ENCODE results near the gene SERPINB2.

SERPINB2 gene

GRCh38 chr18:63872586-63872985, 14.9 kb upstream of the SERPINB2 start:
- no peak for DNase-seq (ENCODE audit: extremely low read depth, low read depth)
- TF ChIP-seq CTCF (IDR thresholded peaks at IDR 0.05; ENCODE audit: low read depth, low read length): no peak

- TF ChIP-seq CTCF (IDR thresholded peaks at IDR 0.05; ENCODE audit: low read depth, low read length): no peak
- DNase-seq (ENCODE audit: extremely low read depth, low read depth): peak; percentile 31
These were observed 9.2 kb upstream of the SERPINB2 start for GRCh38 chr18:63878343-63878742.

DNA sequence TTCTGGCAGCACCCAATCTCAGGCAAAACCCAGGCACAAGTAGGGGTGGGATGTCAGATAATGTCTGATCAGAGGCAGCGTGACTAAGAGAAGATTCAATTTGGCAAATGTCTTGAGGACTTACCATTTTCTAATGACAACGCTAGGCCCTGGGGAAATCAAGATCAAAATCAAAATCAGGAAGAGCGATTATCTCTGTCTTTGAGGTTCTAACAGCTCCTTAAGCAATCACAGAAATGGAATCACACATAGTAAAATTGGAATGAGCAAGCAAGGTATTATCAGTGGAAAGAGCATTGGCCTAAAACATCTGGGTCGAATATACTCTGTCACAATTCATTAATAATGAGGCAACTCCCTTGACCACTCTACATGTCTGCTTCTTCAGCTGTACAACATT, 8.6 kb upstream of the SERPINB2 start:
- no peak for DNase-seq (ENCODE audit: extremely low read depth, low read depth)
- TF ChIP-seq CTCF (IDR thresholded peaks at IDR 0.05; ENCODE audit: low read depth, low read length): no peak

GRCh38 chr18:63879709-63880108, 7.8 kb upstream of the SERPINB2 start:
- DNase-seq (ENCODE audit: extremely low read depth, low read depth): no peak
- no peak for TF ChIP-seq CTCF (IDR thresholded peaks at IDR 0.05; ENCODE audit: low read depth, low read length)

- DNase-seq (ENCODE audit: extremely low read depth, low read depth): no peak
- TF ChIP-seq CTCF (IDR thresholded peaks at IDR 0.05; ENCODE audit: low read depth, low read length): no peak
These were observed 5.7 kb upstream of the SERPINB2 start for GRCh38 chr18:63881851-63882250.

GRCh38 chr18:63882333-63883141, 5.0 kb upstream of the SERPINB2 start:
- no peak for DNase-seq (ENCODE audit: extremely low read depth, low read depth)
- TF ChIP-seq CTCF (IDR thresholded peaks at IDR 0.05; ENCODE audit: low read depth, low read length): no peak

DNA sequence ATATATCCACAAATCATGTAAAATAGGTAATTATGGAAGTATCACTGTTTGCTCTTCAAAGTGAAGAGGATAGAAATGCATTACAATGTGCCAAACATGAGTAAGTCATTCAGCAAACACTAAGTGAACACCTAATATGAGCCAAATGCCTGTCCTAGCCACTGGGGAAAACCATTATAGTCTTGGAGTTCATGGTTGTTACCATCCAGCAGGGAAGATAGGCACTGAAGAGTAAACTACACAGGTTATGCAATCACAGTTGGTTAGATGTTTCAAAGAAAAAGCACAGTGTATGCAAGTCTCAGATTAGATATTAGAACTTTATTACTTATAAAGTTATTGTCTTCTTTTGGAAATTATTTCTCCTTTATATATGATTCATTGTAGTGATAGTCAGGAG, 3.9 kb upstream of the SERPINB2 start:
- no peak for DNase-seq (ENCODE audit: extremely low read depth, low read depth)

More for the DNA sequence above, 3.9 kb upstream of the SERPINB2 start:
- TF ChIP-seq CTCF (IDR thresholded peaks at IDR 0.05; ENCODE audit: low read depth, low read length): no peak
